Neural cell (in vitro differentiated cells): ENCODE data around the gene ARHGAP24.

Source experiments
- CTCF ChIP-seq: fragments of 450-650 bp; IDR thresholded peaks from 2 replicates; pipeline ENCODE4 v1.5.1; 2014; ENCODE audit warnings: antibody characterized with exemption, mild to moderate bottlenecking, moderate library complexity; ENCODE audit not compliant: poor library complexity, severe bottlenecking
- EP300 ChIP-seq: fragments of 450-650 bp; conservative IDR thresholded peaks from 2 replicates; pipeline ENCODE4 v1.6.1; 2014; ENCODE audit warnings: antibody characterized with exemption, mild to moderate bottlenecking, moderate library complexity; ENCODE audit not compliant: poor library complexity, severe bottlenecking
- EZH2 ChIP-seq: fragments of 200-600, 300-800 bp; shearing (Covaris generic), sonication (generic); IDR thresholded peaks from 2 replicates; pipeline ENCODE4 v1.6.1; 2014; ENCODE audit warnings: antibody characterized with exemption, low read length, borderline replicate concordance, mild to moderate bottlenecking; ENCODE audit not compliant: insufficient read depth, poor library complexity, severe bottlenecking
- MXI1 ChIP-seq: fragments of 450-650 bp; conservative IDR thresholded peaks from 2 replicates; pipeline ENCODE4 v1.6.1; 2014; ENCODE audit warnings: antibody characterized with exemption, mild to moderate bottlenecking; ENCODE audit not compliant: poor library complexity, severe bottlenecking
- POLR2AphosphoS5 ChIP-seq: IDR thresholded peaks from 2 replicates; pipeline ENCODE4 v1.6.1; 2012
- TAF1 ChIP-seq: IDR thresholded peaks from 2 replicates; pipeline ENCODE4 v1.6.1; 2012; ENCODE audit warnings: low read depth

GRCh38 chr4:85745939-85746338, 271.0 kb downstream of the ARHGAP24 start:
- TF ChIP-seq EZH2 (no peak), POLR2AphosphoS5 (no peak), CTCF (no peak), EP300 (no peak), TAF1 (no peak), MXI1 (no peak)
